Upper lobe of left lung (tissue), 6 donors: ENCODE results near the gene ADCY7. TPM values are rescaled to one million over a fixed set of nuclear protein-coding genes. Genes with fewer than 3 reads are reported as not detected.

Experiments
- ATAC-seq, 2 donors: fragments of 200-7000 bp; cut with Tn5 transposase; one replicate each; pipeline ENCODE4 v1.9.1; 2022; ENCODE audit warnings: mild to moderate bottlenecking in 2 of 2, moderate library complexity in 2 of 2; ENCODE audit not compliant: low FRiP score in 2 of 2
- DNase-seq, 2 donors: peaks; one replicate each; pipeline ENCODE4 v3.0.0-alpha.2; 2019 to 2020
- H3K27ac ChIP-seq, 4 donors: fragments of 200-600 bp; sonication (generic); one replicate each; pipeline ENCODE4 v1.5.1; 2016 to 2019
- H3K27me3 ChIP-seq, 4 donors: fragments of 200-600 bp; sonication (generic); one replicate each; pipeline ENCODE4 v1.5.1; 2017 to 2019
- H3K36me3 ChIP-seq, 4 donors: fragments of 200-600 bp; sonication (generic); one replicate each; pipeline ENCODE4 v1.5.1; 2016 to 2019
- H3K4me1 ChIP-seq, 4 donors: fragments of 200-600 bp; sonication (generic); one replicate each; pipeline ENCODE4 v1.5.1; 2018 to 2019
- H3K4me3 ChIP-seq, 4 donors: fragments of 200-600 bp; sonication (generic); one replicate each; pipeline ENCODE4 v1.5.1; 2017 to 2019; ENCODE audit warnings: mild to moderate bottlenecking in 2 of 4, moderate library complexity in 1 of 4
- H3K9me3 ChIP-seq, 4 donors: fragments of 200-600 bp; sonication (generic); one replicate each; pipeline ENCODE4 v1.5.1; 2018 to 2019
- CTCF ChIP-seq, 6 experiments: fragments of 450-650 bp in 4 of 6; fragments of 200-600 bp in 2 of 6; sonication (generic) in 2 of 6; IDR thresholded peaks; one replicate each; pipeline ENCODE4 v1.5.1; 2016 to 2019; ENCODE audit warnings: antibody characterized with exemption in 6 of 6
- EP300 ChIP-seq, 4 donors: sonication (generic); formaldehyde crosslinking; IDR thresholded peaks; one replicate each; pipeline ENCODE4 v1.5.1; 2017; ENCODE audit warnings: antibody characterized with exemption in 4 of 4, control low read depth in 2 of 4
- POLR2A ChIP-seq, 4 donors: fragments of 450-650 bp; IDR thresholded peaks; one replicate each; pipeline ENCODE4 v1.5.1; 2016 to 2017; ENCODE audit warnings: antibody characterized with exemption in 4 of 4, mild to moderate bottlenecking in 2 of 4
- POLR2AphosphoS5 ChIP-seq, 2 donors: sonication (generic); formaldehyde crosslinking; IDR thresholded peaks; one replicate each; pipeline ENCODE4 v1.5.1; 2017; ENCODE audit warnings: antibody characterized with exemption in 2 of 2
- WGBS, 2 donors: methylation state at CpG; one replicate each; pipeline ENCODE4 v1.1.5; 2017 to 2018; 5-methylcytosine and 5-hydroxymethylcytosine counted together
- total RNA-seq, 6 donors: library from RNA; depleted of rRNA in 4 of 6; stranded (reverse); fragments of >200 nt in 4 of 6; gene quantifications; one replicate each; pipeline versions ENCODE4 v1.1.0 to v1.2.1, GENCODE V29; 2016 to 2021
- donor health status: DM: no; HTN: no; CAD: no; lungs with moderate emphysema.
- donor health status: DM: no; HTN: yes; CAD: no; lungs with severe emphysema.

Gene ADCY7
- total RNA-seq, 6 donors from 2014 or later = 46.9 to 177 (median 101) TPM

DNA sequence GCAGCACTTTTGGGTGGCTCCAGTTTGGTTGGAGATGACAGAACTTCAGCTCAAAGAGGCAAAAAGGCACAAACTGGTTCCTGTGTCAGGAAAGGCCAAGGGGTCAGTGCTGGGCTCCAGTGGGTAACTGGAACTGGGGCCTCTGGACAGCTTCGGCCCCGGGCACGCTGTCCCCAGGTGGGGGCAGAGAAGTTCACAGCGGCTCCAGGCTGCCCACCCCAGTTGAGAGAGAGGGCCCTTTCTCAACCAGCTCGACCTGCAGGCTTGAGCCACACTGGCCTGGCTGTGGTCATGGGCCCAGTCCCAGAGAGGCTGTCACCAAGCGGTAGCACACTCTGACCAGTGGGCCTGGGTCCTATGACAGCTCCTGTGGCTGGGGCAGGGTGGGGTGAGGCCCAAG lies 24.5 kb downstream of the ADCY7 start:
- ATAC-seq = no peak
- Histone ChIP-seq H3K4me1 (peaks cover 0 to under 1% (median under 1%) of the 10 kb centered on the region in 4 donors), H3K27ac (no peak overlapping the region), H3K9me3 (no peaks in the 10 kb centered on the region), H3K4me3 (no peak overlapping the region), H3K36me3 (peaks cover 0 to 61% (median 33%) of the 10 kb centered on the region in 4 donors), H3K27me3 (no peaks in the 10 kb centered on the region)
- DNase-seq = no peak
- TF ChIP-seq POLR2A (IDR thresholded peaks at IDR 0.05) (no peak), EP300 (IDR thresholded peaks at IDR 0.05) (no peak), CTCF (IDR thresholded peaks at IDR 0.05) (no peak), POLR2AphosphoS5 (IDR thresholded peaks at IDR 0.05) (no peak)
- 90 to 94% methylated on average over 4 to 6 of the region's 6 CpGs for WGBS, 2 donors

DNA sequence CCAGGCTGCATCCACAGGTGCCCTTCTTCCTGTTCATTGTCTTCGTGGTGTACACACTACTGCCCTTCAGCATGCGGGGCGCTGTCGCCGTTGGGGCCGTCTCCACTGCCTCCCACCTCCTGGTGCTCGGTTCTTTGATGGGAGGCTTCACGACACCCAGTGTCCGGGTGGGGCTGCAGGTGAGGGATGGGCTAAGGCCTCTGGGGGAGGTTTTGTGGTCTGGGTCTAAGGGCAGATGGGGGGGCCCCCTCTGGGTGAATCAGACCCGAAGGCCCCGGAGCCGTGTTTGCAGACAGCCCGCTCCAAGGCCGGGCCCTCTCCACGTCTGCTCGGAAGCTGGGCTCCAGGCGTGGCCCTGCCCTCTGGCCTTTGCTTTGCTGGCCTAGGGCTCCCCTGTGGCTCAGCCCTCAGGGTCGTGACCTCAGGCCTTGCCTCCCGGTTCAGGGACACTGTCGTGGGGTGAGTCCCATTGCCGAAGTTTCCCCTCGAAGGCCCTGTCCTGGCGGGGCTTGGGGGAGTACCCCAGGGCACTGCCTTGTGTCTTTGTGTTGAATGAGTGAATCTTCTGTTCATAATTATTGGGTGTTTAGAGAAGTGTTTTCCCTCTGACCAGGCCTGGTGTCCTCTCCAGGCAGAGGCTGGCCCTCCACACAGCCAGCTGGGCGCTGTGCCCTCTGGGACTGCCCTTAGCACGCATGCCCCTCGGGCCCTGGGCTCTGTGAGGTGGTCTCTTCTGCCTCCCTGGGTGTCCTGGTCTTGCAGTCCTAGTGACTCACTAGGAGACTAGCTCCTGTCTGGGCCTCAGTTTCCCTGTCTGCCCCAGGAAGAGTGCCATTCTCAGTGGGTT lies 25.6 kb downstream of the ADCY7 start:
- DNase-seq = no peak
- WGBS, 2 donors = 90 to 92% methylated on average over 15 to 25 of the region's 26 CpGs
- ATAC-seq = peak in 1 of 2 donors; percentile 16
- H3K4me1 ChIP-seq = no peaks in the 10 kb centered on the region
- no peaks in the 10 kb centered on the region for H3K27me3 ChIP-seq
- no peaks in the 10 kb centered on the region for H3K9me3 ChIP-seq
- H3K27ac ChIP-seq = no peak overlapping the region
- no peak overlapping the region for H3K4me3 ChIP-seq
- peaks cover 0 to 69% (median 36%) of the 10 kb centered on the region in 4 donors for H3K36me3 ChIP-seq
- TF ChIP-seq POLR2AphosphoS5 (IDR thresholded peaks at IDR 0.05) (no peak), POLR2A (IDR thresholded peaks at IDR 0.05) (no peak), EP300 (IDR thresholded peaks at IDR 0.05) (no peak)

DNA sequence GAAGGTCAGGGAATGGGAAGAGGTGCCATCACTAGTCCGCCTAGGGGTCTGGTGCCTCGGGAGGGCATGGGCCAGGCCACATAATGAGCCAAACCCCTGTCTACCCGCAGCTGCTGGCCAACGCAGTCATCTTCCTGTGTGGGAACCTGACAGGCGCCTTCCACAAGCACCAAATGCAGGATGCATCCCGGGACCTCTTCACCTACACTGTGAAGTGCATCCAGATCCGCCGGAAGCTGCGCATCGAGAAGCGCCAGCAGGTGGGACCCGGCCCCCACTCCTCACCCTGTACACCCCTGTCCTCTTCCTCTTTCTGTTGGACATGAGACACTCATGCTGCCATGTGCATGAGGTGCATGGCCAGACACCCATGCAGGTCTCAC lies 26.2 kb downstream of the ADCY7 start:
- ATAC-seq = no peak
- WGBS, 2 donors = 94 to 95% methylated on average over 10 to 12 of the region's 12 CpGs
- Histone ChIP-seq H3K4me1 (no peaks in the 10 kb centered on the region), H3K27ac (no peak overlapping the region), H3K4me3 (no peak overlapping the region), H3K9me3 (no peaks in the 10 kb centered on the region), H3K36me3 (peaks cover 0 to 69% (median 36%) of the 10 kb centered on the region in 4 donors), H3K27me3 (no peaks in the 10 kb centered on the region)
- no peak for TF ChIP-seq POLR2AphosphoS5 (IDR thresholded peaks at IDR 0.05)
- no peak for TF ChIP-seq POLR2A (IDR thresholded peaks at IDR 0.05)
- TF ChIP-seq CTCF (IDR thresholded peaks at IDR 0.05) = no peak
- no peak for TF ChIP-seq EP300 (IDR thresholded peaks at IDR 0.05)
- DNase-seq = no peak

DNA sequence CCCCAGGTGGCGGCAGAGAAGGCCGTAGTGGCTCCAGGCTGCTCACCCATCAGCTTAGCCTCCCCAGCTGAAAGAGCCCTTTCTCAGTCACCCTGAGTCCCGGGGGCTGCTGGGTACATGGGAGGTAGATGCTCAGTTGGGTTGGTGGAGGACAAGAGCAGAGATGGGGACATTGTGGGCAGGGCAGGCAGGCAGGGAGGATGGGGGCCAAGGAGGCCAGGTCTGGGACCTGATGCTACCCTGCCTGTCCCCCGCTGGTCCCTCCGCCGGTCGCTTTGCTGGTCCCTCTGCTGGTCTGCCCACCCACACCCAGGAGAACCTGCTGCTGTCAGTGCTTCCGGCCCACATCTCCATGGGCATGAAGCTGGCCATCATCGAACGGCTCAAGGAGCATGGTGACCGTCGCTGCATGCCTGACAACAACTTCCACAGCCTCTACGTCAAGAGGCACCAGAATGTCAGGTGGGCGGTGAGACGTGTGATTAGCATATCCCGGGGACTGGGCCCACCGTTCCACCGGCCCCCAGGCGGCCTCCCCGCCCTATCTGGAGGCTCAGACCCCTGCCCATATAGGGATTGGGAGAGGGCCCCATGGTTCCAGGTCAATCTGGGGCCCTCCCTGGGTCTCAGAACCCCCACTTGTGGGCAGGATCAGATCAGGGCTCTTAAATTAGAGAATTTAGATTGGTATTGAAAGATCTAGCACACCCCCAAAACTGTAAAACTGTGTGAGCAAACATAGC lies 26.9 kb downstream of the ADCY7 start:
- 93 to 95% methylated on average over 7 to 17 of the region's 20 CpGs for WGBS, 2 donors
- no peak for DNase-seq

More for the DNA sequence above, 26.9 kb downstream of the ADCY7 start:
- no peak for TF ChIP-seq CTCF (IDR thresholded peaks at IDR 0.05)
- no peak for TF ChIP-seq POLR2A (IDR thresholded peaks at IDR 0.05)
- TF ChIP-seq EP300 (IDR thresholded peaks at IDR 0.05) = no peak
- TF ChIP-seq POLR2AphosphoS5 (IDR thresholded peaks at IDR 0.05) = no peak
- Histone ChIP-seq H3K27ac (no peak overlapping the region), H3K4me3 (no peak overlapping the region), H3K9me3 (no peaks in the 10 kb centered on the region), H3K27me3 (no peaks in the 10 kb centered on the region), H3K4me1 (no peaks in the 10 kb centered on the region), H3K36me3 (peaks cover 0 to 65% (median 38%) of the 10 kb centered on the region in 4 donors)
- no peak for ATAC-seq
